ENCODE measurements around the gene TMA7. TPM values are rescaled to one million over a fixed set of nuclear protein-coding genes. Genes with fewer than 3 reads are reported as not detected.

Gene TMA7
- total RNA-seq, 2 experiments from 2014 or later = 260 to 324 TPM

- H3K4me1 Mint-ChIP-seq = peaks cover 12% of the 10 kb centered on the region
- H3K27me3 Mint-ChIP-seq = peaks cover 5% of the 10 kb centered on the region
- H3K9me3 Mint-ChIP-seq (ENCODE audit: low read depth) = no peaks in the 10 kb centered on the region
- CTCF ChIA-PET = interaction anchor here (0.5 to 6.2 kb wide), 2 partner anchors 158 to 455 kb away, joined by 3 to 77 read pairs; no protein-coding TSS in a partner anchor
- H3K27ac Mint-ChIP-seq = no peak overlapping the region
- intact Hi-C loops (cut with DNase I, micrococcal nuclease) = no loop called here
- ATAC-seq (no peak), DNase-seq (no peak)
- POLR2A ChIA-PET = no interaction called here
- no peak overlapping the region for H3K4me3 Mint-ChIP-seq
- peaks cover 13% of the 10 kb centered on the region for H3K36me3 Mint-ChIP-seq (ENCODE audit: low read depth)
Observed at GRCh38 chr3:48431224-48432029, 8.6 kb upstream of the TMA7 start.

GRCh38 chr3:48432411-48433371 lies 7.4 kb upstream of the TMA7 start:
- peaks cover 5% of the 10 kb centered on the region for H3K27me3 Mint-ChIP-seq
- CTCF ChIA-PET = interaction anchor here (0.6 to 6.2 kb wide), 9 partner anchors 10 to 742 kb away, joined by 3 to 77 read pairs (median 4); partner anchors contain the start of genes ATRIP and IMPDH2
- POLR2A ChIA-PET = no interaction called here
- no peak overlapping the region for H3K4me3 Mint-ChIP-seq
- no peak overlapping the region for H3K27ac Mint-ChIP-seq
- DNase-seq (peak; percentile 21), ATAC-seq (no peak)
- H3K36me3 Mint-ChIP-seq (ENCODE audit: low read depth) = peaks cover 13% of the 10 kb centered on the region
- intact Hi-C loops (cut with DNase I, micrococcal nuclease) = no loop called here
- peaks cover 12% of the 10 kb centered on the region for H3K4me1 Mint-ChIP-seq
- H3K9me3 Mint-ChIP-seq (ENCODE audit: low read depth) = no peaks in the 10 kb centered on the region

- DNase-seq (no peak), ATAC-seq (no peak)
- intact Hi-C loops (cut with DNase I, micrococcal nuclease) = no loop called here
- H3K36me3 Mint-ChIP-seq (ENCODE audit: low read depth) = peaks cover 13% of the 10 kb centered on the region
- H3K27ac Mint-ChIP-seq = no peak overlapping the region
- CTCF ChIA-PET = interaction anchor here (0.6 to 6.2 kb wide), 9 partner anchors 10 to 193 kb away, joined by 3 to 165 read pairs (median 3); partner anchors contain the start of gene ATRIP
- POLR2A ChIA-PET = no interaction called here
- no peaks in the 10 kb centered on the region for H3K27me3 Mint-ChIP-seq
- peaks cover 16% of the 10 kb centered on the region for H3K4me1 Mint-ChIP-seq
- H3K9me3 Mint-ChIP-seq (ENCODE audit: low read depth) = no peaks in the 10 kb centered on the region
- no peak overlapping the region for H3K4me3 Mint-ChIP-seq
Observed at GRCh38 chr3:48433472-48434118, 6.5 kb upstream of the TMA7 start.

GRCh38 chr3:48434591-48435222 lies 5.3 kb upstream of the TMA7 start:
- intact Hi-C loops (cut with DNase I, micrococcal nuclease) = no loop called here
- DNase-seq = peak; percentile 33
- Mint-ChIP-seq H3K4me1 (peaks cover 22% of the 10 kb centered on the region), H3K27me3 (no peaks in the 10 kb centered on the region), H3K9me3 (ENCODE audit: low read depth) (no peaks in the 10 kb centered on the region), H3K4me3 (no peak overlapping the region), H3K27ac (no peak overlapping the region), H3K36me3 (ENCODE audit: low read depth) (peaks cover 13% of the 10 kb centered on the region)
- CTCF ChIA-PET = interaction anchor here (0.6 to 6.2 kb wide), 15 partner anchors 9 to 504 kb away, joined by 3 to 165 read pairs (median 4); partner anchors contain the start of gene ATRIP
- no peak for ATAC-seq
- POLR2A ChIA-PET = no interaction called here

GRCh38 chr3:48435223-48435595 lies 4.8 kb upstream of the TMA7 start:
- DNase-seq (no peak), ATAC-seq (no peak)
- H3K4me3 Mint-ChIP-seq = no peak overlapping the region
- H3K36me3 Mint-ChIP-seq (ENCODE audit: low read depth) = peaks cover 18% of the 10 kb centered on the region
- ChIA-PET POLR2A (interaction anchor here (1.3 to 1.7 kb wide), 2 partner anchors 12 to 167 kb away, joined by 4 to 7 read pairs; partner anchors contain the start of gene ATRIP), CTCF (interaction anchor here (0.7 to 6.2 kb wide), 38 partner anchors 8 to 620 kb away, joined by 3 to 165 read pairs (median 9); partner anchors contain the start of genes ATRIP, NME6, PFKFB4 and SLC26A6)
- no peaks in the 10 kb centered on the region for H3K27me3 Mint-ChIP-seq
- no peaks in the 10 kb centered on the region for H3K9me3 Mint-ChIP-seq (ENCODE audit: low read depth)
- H3K4me1 Mint-ChIP-seq = peaks cover 25% of the 10 kb centered on the region
- no peak overlapping the region for H3K27ac Mint-ChIP-seq
- intact Hi-C loops (cut with DNase I, micrococcal nuclease) = no loop called here

- Mint-ChIP-seq H3K4me1 (peaks cover 21% of the 10 kb centered on the region), H3K27me3 (no peaks in the 10 kb centered on the region), H3K9me3 (ENCODE audit: low read depth) (no peaks in the 10 kb centered on the region), H3K4me3 (no peak overlapping the region), H3K27ac (no peak overlapping the region), H3K36me3 (ENCODE audit: low read depth) (peaks cover 21% of the 10 kb centered on the region)
- DNase-seq = peak; percentile 92
- peak; percentile 48 for ATAC-seq
- ChIA-PET POLR2A (interaction anchor here (0.6 to 1.7 kb wide), 10 partner anchors 11 to 200 kb away, joined by 3 to 7 read pairs (median 4); partner anchors contain the start of genes ATRIP and PFKFB4), CTCF (interaction anchor here (0.6 to 6.2 kb wide), 87 partner anchors 9 to 621 kb away, joined by 3 to 165 read pairs (median 5); partner anchors contain the start of genes ATRIP, CDC25A, IP6K2 and NME6)
- intact Hi-C loops (cut with DNase I, micrococcal nuclease) = loop anchor here (1.0 to 2.0 kb wide), 7 partner anchors 35 to 247 kb away; partner anchors contain the start of genes CDC25A (in 1 of the 2) and SLC26A6 (in 1 of the 2)
Observed at GRCh38 chr3:48435774-48436476, 4.1 kb upstream of the TMA7 start.

GRCh38 chr3:48436477-48436787 lies 3.6 kb upstream of the TMA7 start:
- H3K27ac Mint-ChIP-seq = no peak overlapping the region
- no peaks in the 10 kb centered on the region for H3K9me3 Mint-ChIP-seq (ENCODE audit: low read depth)
- POLR2A ChIA-PET = interaction anchor here (0.6 to 1.7 kb wide), 9 partner anchors 10 to 199 kb away, joined by 3 to 7 read pairs (median 4); partner anchors contain the start of genes ATRIP and PFKFB4
- DNase-seq (no peak), ATAC-seq (no peak)
- H3K4me1 Mint-ChIP-seq = peaks cover 23% of the 10 kb centered on the region
- intact Hi-C loops (cut with DNase I, micrococcal nuclease) = loop anchor here (1.0 to 2.0 kb wide), 7 partner anchors 35 to 248 kb away; partner anchors contain the start of genes CDC25A (in 1 of the 2) and SLC26A6 (in 1 of the 2)
- H3K4me3 Mint-ChIP-seq = no peak overlapping the region
- CTCF ChIA-PET = interaction anchor here (0.6 to 6.2 kb wide), 87 partner anchors 9 to 621 kb away, joined by 3 to 165 read pairs (median 5); partner anchors contain the start of genes ATRIP, CDC25A, IP6K2 and NME6
- no peaks in the 10 kb centered on the region for H3K27me3 Mint-ChIP-seq
- H3K36me3 Mint-ChIP-seq (ENCODE audit: low read depth) = peaks cover 24% of the 10 kb centered on the region

GRCh38 chr3:48436855-48437254 lies 3.2 kb upstream of the TMA7 start:
- no peak for ATAC-seq
- no peak overlapping the region for H3K4me3 Mint-ChIP-seq
- POLR2A ChIA-PET = interaction anchor here (0.8 to 1.7 kb wide), 4 partner anchors 10 to 199 kb away, joined by 3 to 7 read pairs (median 4); partner anchors contain the start of gene ATRIP
- H3K27ac Mint-ChIP-seq = no peak overlapping the region
- no peaks in the 10 kb centered on the region for H3K9me3 Mint-ChIP-seq (ENCODE audit: low read depth)
- peaks cover 28% of the 10 kb centered on the region for H3K4me1 Mint-ChIP-seq
- H3K36me3 Mint-ChIP-seq (ENCODE audit: low read depth) = peaks cover 24% of the 10 kb centered on the region
- no peaks in the 10 kb centered on the region for H3K27me3 Mint-ChIP-seq
- intact Hi-C loops (cut with DNase I, micrococcal nuclease) = loop anchor here (1.0 to 2.0 kb wide), 7 partner anchors 36 to 248 kb away; partner anchors contain the start of genes CDC25A (in 1 of the 2) and SLC26A6 (in 1 of the 2)
- CTCF ChIA-PET = interaction anchor here (0.7 to 6.2 kb wide), 50 partner anchors 10 to 612 kb away, joined by 3 to 165 read pairs (median 7); partner anchors contain the start of genes ATRIP, CDC25A, IP6K2 and NME6
- DNase-seq = no peak

- Mint-ChIP-seq H3K36me3 (ENCODE audit: low read depth) (peaks cover 29% of the 10 kb centered on the region), H3K27me3 (no peaks in the 10 kb centered on the region), H3K27ac (no peak overlapping the region), H3K9me3 (ENCODE audit: low read depth) (no peaks in the 10 kb centered on the region), H3K4me3 (no peak overlapping the region), H3K4me1 (peaks cover 35% of the 10 kb centered on the region)
- DNase-seq (no peak), ATAC-seq (no peak)
- ChIA-PET CTCF (interaction anchor here (1.4 to 6.2 kb wide), 7 partner anchors 19 to 244 kb away, joined by 8 to 165 read pairs (median 29); partner anchors contain the start of gene PFKFB4), POLR2A (no interaction called here)
- intact Hi-C loops (cut with DNase I, micrococcal nuclease) = loop anchor here (2.0 kb wide), 2 partner anchors 243 to 249 kb away; partner anchors contain the start of gene CDC25A (in 1 of the 2)
Observed at GRCh38 chr3:48437812-48438211, 2.2 kb upstream of the TMA7 start.

Measured in activated CD4-positive, alpha-beta T cell treated with anti-CD3 and anti-CD28 coated beads for 36 hours (primary cell).